OCI-LY1 (cell line): ENCODE measurements around the gene BMP8B.

ENCODE experiments used
- CTCF ChIP-seq: fragments of 200-600 bp; sonication (generic), shearing (Covaris generic); IDR thresholded peaks from 2 replicates; pipeline ENCODE4 v1.5.1; 2017; ENCODE audit warnings: mild to moderate bottlenecking, antibody characterized with exemption, low read length, moderate library complexity, mixed read lengths
- EZH2 ChIP-seq: fragments of 200-600 bp; sonication (generic), shearing (Covaris generic); IDR thresholded peaks from 2 replicates; pipeline ENCODE4 v1.8.0; 2017; ENCODE audit warnings: borderline replicate concordance, mixed run types, mild to moderate bottlenecking, antibody characterized with exemption, low read length, moderate library complexity, mixed read lengths

GRCh38 chr1:39812913-39813312 is 24.2 kb upstream of the BMP8B start:
- TF ChIP-seq EZH2 (no peak), CTCF (no peak)
